ENCODE results near the gene ARHGAP23.

DNA sequence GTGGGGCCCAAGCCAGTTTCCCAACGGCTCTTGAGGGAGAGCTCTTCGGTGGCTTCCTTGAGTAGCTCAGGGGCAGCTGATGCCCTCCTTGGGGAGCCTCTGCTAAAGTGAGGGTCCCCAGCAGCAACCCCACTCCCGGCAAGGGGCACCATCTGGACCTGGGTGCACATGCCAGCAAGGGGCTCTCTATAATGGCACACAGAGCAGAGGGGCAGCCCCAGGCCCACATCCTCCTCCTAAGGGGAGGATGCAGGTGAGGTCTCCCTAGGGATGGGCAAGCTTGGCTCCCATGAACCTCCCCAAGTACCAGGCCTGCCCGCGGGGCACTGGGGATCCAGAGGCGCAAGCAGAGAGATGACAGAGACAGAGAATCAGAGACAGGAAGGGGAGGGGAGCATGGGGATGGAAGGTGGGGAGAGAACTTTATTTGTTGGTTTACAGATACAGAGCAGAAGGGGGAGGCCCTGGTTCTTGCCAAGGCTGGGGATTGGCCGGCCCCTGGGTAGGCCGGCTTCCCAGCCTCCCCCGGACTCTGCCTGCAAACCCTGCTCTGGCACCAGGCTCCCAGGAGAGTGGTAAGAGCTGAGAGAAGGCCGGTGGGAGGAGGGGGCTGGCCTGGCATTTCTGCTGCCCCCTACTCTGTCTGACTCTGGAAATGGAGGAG is 116.0 kb downstream of the ARHGAP23 start:
- TF ChIP-seq, protein P1, sequence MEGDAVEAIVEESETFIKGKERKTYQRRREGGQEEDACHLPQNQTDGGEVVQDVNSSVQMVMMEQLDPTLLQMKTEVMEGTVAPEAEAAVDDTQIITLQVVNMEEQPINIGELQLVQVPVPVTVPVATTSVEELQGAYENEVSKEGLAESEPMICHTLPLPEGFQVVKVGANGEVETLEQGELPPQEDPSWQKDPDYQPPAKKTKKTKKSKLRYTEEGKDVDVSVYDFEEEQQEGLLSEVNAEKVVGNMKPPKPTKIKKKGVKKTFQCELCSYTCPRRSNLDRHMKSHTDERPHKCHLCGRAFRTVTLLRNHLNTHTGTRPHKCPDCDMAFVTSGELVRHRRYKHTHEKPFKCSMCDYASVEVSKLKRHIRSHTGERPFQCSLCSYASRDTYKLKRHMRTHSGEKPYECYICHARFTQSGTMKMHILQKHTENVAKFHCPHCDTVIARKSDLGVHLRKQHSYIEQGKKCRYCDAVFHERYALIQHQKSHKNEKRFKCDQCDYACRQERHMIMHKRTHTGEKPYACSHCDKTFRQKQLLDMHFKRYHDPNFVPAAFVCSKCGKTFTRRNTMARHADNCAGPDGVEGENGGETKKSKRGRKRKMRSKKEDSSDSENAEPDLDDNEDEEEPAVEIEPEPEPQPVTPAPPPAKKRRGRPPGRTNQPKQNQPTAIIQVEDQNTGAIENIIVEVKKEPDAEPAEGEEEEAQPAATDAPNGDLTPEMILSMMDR (IDR thresholded peaks at IDR 0.05; ENCODE audit: low read length), result no peak
- TF ChIP-seq EZH2 (IDR thresholded peaks at IDR 0.05; ENCODE audit: borderline replicate concordance, low read length), result no peak

All from OCI-LY1 (cell line).